ENCODE data around the gene SLIT3.

Gene SLIT3

GRCh38 chr5:168669668-168670378, 631.1 kb downstream of the SLIT3 start:
- Mint-ChIP-seq H3K36me3 (ENCODE audit: low read depth) (peaks cover 19% of the 10 kb centered on the region), H3K9me3 (no peaks in the 10 kb centered on the region), H3K27me3 (ENCODE audit: low read depth, poor library complexity) (peaks cover 4% of the 10 kb centered on the region), H3K27ac (no peak overlapping the region), H3K4me1 (no peaks in the 10 kb centered on the region), H3K4me3 (no peak overlapping the region)
- TF ChIP-seq, protein P1, sequence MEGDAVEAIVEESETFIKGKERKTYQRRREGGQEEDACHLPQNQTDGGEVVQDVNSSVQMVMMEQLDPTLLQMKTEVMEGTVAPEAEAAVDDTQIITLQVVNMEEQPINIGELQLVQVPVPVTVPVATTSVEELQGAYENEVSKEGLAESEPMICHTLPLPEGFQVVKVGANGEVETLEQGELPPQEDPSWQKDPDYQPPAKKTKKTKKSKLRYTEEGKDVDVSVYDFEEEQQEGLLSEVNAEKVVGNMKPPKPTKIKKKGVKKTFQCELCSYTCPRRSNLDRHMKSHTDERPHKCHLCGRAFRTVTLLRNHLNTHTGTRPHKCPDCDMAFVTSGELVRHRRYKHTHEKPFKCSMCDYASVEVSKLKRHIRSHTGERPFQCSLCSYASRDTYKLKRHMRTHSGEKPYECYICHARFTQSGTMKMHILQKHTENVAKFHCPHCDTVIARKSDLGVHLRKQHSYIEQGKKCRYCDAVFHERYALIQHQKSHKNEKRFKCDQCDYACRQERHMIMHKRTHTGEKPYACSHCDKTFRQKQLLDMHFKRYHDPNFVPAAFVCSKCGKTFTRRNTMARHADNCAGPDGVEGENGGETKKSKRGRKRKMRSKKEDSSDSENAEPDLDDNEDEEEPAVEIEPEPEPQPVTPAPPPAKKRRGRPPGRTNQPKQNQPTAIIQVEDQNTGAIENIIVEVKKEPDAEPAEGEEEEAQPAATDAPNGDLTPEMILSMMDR (IDR thresholded peaks at IDR 0.05): no peak
- DNase-seq: no peak

- no peak overlapping the region for H3K27ac Mint-ChIP-seq
- H3K9me3 Mint-ChIP-seq: no peaks in the 10 kb centered on the region
- no peak overlapping the region for H3K4me3 Mint-ChIP-seq
- peaks cover 19% of the 10 kb centered on the region for H3K36me3 Mint-ChIP-seq (ENCODE audit: low read depth)
- DNase-seq: no peak
- peaks cover 9% of the 10 kb centered on the region for H3K27me3 Mint-ChIP-seq (ENCODE audit: low read depth, poor library complexity)
- TF ChIP-seq, protein P1 (IDR thresholded peaks at IDR 0.05): no peak
- no peaks in the 10 kb centered on the region for H3K4me1 Mint-ChIP-seq
These were observed 631.8 kb downstream of the SLIT3 start for GRCh38 chr5:168669156-168669555.

DNA sequence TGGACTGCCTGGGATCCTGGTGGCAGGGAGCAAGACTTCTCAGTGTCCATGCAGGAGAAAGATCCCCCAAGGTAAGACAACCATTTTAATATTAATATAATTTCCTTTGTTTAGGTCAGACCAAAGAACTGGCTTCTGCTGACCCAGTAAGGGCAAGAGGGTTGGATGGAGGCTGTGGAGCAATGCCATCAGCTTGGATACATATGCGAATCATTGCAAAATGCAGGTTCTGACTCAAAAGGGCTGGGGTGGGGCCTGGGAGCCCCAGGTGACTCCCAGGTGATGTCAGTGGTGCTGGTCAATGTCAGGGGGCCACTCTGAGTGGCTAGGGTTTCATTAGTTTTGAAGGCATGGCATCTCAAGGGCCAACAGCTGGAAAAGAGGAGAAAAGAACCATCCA, 632.9 kb downstream of the SLIT3 start:
- H3K27ac Mint-ChIP-seq: no peak overlapping the region
- DNase-seq: no peak
- H3K4me1 Mint-ChIP-seq: no peaks in the 10 kb centered on the region
- H3K9me3 Mint-ChIP-seq: no peaks in the 10 kb centered on the region
- peaks cover 19% of the 10 kb centered on the region for H3K36me3 Mint-ChIP-seq (ENCODE audit: low read depth)
- peaks cover 9% of the 10 kb centered on the region for H3K27me3 Mint-ChIP-seq (ENCODE audit: low read depth, poor library complexity)
- TF ChIP-seq, protein P1 (IDR thresholded peaks at IDR 0.05): no peak
- no peak overlapping the region for H3K4me3 Mint-ChIP-seq

GRCh38 chr5:168667301-168667840, 633.6 kb downstream of the SLIT3 start:
- H3K4me3 Mint-ChIP-seq: no peak overlapping the region
- H3K27ac Mint-ChIP-seq: no peak overlapping the region
- peaks cover 19% of the 10 kb centered on the region for H3K36me3 Mint-ChIP-seq (ENCODE audit: low read depth)
- TF ChIP-seq, protein P1 (IDR thresholded peaks at IDR 0.05): no peak
- DNase-seq: no peak
- H3K9me3 Mint-ChIP-seq: no peaks in the 10 kb centered on the region
- no peaks in the 10 kb centered on the region for H3K4me1 Mint-ChIP-seq
- H3K27me3 Mint-ChIP-seq (ENCODE audit: low read depth, poor library complexity): peaks cover 8% of the 10 kb centered on the region

- H3K4me3 Mint-ChIP-seq: no peak overlapping the region
These were observed 634.6 kb downstream of the SLIT3 start for GRCh38 chr5:168666356-168666755.

More at GRCh38 chr5:168666356-168666755, 634.6 kb downstream of the SLIT3 start:
- peaks cover 5% of the 10 kb centered on the region for H3K27me3 Mint-ChIP-seq (ENCODE audit: low read depth, poor library complexity)
- no peaks in the 10 kb centered on the region for H3K4me1 Mint-ChIP-seq
- TF ChIP-seq, protein P1 (IDR thresholded peaks at IDR 0.05): no peak
- peaks cover 19% of the 10 kb centered on the region for H3K36me3 Mint-ChIP-seq (ENCODE audit: low read depth)
- no peaks in the 10 kb centered on the region for H3K9me3 Mint-ChIP-seq
- DNase-seq: no peak
- H3K27ac Mint-ChIP-seq: no peak overlapping the region

Measured in nephron progenitor cell (in vitro differentiated cells).